Peyer's patch (tissue), 4 donors: ENCODE measurements around the gene TNS3. TPM values are rescaled to one million over a fixed set of nuclear protein-coding genes. Genes with fewer than 3 reads are reported as not detected.

Experiments used
- DNase-seq, 3 donors: peaks; one replicate each; pipeline ENCODE4 v3.0.0-alpha.2; 2017 to 2019
- H3K27ac ChIP-seq, 4 donors: fragments of 200-600 bp; sonication (generic); one replicate each; pipeline ENCODE4 v1.5.1; 2016 to 2019
- H3K27me3 ChIP-seq, 2 donors: fragments of 200-600 bp; sonication (generic); one replicate each; pipeline ENCODE4 v1.5.1; 2019
- H3K36me3 ChIP-seq, 3 donors: fragments of 200-600 bp; sonication (generic); one replicate each; pipeline ENCODE4 v1.5.1; 2016 to 2019
- H3K4me1 ChIP-seq, 4 donors: fragments of 200-600 bp; sonication (generic); one replicate each; pipeline ENCODE4 v1.5.1; 2016 to 2019
- H3K4me3 ChIP-seq, 4 donors: fragments of 200-600 bp; sonication (generic); 1 replicate in 3 of 4; 2 replicates in 1 of 4; pipeline ENCODE4 v1.5.1; 2016 to 2019; ENCODE audit warnings: mild to moderate bottlenecking in 1 of 4
- H3K9me3 ChIP-seq, 4 donors: fragments of 200-600 bp; sonication (generic); one replicate each; pipeline ENCODE4 v1.5.1; 2016 to 2019; ENCODE audit warnings: mild to moderate bottlenecking in 1 of 4
- POLR2A ChIP-seq, 2 donors: fragments of 450-650 bp; IDR thresholded peaks; one replicate each; pipeline ENCODE4 v1.5.1; 2017; ENCODE audit warnings: antibody characterized with exemption in 2 of 2, mild to moderate bottlenecking in 2 of 2, moderate library complexity in 2 of 2
- total RNA-seq, 4 donors: library from RNA; depleted of rRNA; stranded (reverse); fragments of >200 nt; gene quantifications; one replicate each; pipeline ENCODE4 v1.1.0, GENCODE V29; 2016
- TF ChIP-seq, protein P1 (sequence below), 6 experiments: fragments of 450-650 bp in 4 of 6; fragments of 200-600 bp in 2 of 6; sonication (generic) in 1 of 6; IDR thresholded peaks; one replicate each; pipeline ENCODE4 v1.5.1; 2017 to 2019; ENCODE audit warnings: antibody characterized with exemption in 6 of 6, mild to moderate bottlenecking in 3 of 6, moderate library complexity in 1 of 6

The TNS3 gene
- total RNA-seq, 4 donors from 2014 or later, result 79.5 to 157 (median 112) TPM

DNA sequence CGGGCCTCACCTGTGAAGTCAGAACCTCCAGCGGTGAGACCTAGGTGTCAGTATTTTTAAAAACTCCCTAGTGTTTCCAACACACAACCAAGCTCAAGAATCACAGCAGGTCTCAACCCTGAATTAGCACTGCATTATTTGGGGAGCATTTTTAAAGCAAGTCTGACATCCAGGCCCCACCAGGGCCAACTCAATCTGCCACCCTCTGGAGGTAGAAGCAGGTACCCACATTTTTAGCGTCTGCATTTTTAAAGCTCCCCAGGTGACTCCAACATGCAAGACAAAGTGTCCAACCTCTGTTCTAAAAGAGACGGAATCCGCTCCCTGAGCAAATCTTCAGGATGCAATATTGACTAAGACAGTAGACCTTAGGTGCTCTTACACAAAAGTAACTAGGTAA lies 225.7 kb downstream of the TNS3 start:
- TF ChIP-seq, protein P1, sequence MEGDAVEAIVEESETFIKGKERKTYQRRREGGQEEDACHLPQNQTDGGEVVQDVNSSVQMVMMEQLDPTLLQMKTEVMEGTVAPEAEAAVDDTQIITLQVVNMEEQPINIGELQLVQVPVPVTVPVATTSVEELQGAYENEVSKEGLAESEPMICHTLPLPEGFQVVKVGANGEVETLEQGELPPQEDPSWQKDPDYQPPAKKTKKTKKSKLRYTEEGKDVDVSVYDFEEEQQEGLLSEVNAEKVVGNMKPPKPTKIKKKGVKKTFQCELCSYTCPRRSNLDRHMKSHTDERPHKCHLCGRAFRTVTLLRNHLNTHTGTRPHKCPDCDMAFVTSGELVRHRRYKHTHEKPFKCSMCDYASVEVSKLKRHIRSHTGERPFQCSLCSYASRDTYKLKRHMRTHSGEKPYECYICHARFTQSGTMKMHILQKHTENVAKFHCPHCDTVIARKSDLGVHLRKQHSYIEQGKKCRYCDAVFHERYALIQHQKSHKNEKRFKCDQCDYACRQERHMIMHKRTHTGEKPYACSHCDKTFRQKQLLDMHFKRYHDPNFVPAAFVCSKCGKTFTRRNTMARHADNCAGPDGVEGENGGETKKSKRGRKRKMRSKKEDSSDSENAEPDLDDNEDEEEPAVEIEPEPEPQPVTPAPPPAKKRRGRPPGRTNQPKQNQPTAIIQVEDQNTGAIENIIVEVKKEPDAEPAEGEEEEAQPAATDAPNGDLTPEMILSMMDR (IDR thresholded peaks at IDR 0.05), result no peak
- TF ChIP-seq POLR2A (IDR thresholded peaks at IDR 0.05), result no peak
- H3K4me1 ChIP-seq, result peaks cover 0 to 39% (median 11%) of the 10 kb centered on the region in 4 donors
- no peaks in the 10 kb centered on the region for H3K27me3 ChIP-seq
- no peak overlapping the region for H3K4me3 ChIP-seq
- peak overlapping the region in 2 of 4 donors; percentile 76 to 93 for H3K27ac ChIP-seq
- no peaks in the 10 kb centered on the region for H3K9me3 ChIP-seq
- peak in 1 of 3 donors; percentile 10 for DNase-seq
- peaks cover 0 to 11% (median 0%) of the 10 kb centered on the region in 3 donors for H3K36me3 ChIP-seq

DNA sequence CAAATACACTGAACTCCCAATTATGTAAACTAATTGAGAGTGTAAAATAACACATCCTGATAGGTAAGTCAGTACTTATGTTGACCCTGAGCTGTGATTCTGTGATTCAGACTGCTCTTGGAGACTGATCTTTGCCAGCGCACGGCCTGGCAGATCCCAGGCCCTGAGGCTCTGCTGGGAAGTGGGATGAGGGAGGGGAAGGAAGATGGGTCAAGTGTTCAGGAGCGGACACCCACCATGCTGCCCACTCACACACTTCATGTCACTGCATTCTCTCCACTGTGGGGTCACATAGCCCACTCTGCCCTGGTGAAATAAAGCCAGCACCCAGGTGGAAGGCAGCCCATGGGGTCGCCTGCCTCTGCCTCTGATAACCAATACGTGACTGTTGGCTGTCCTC lies 226.2 kb downstream of the TNS3 start:
- Histone ChIP-seq H3K4me3 (no peak overlapping the region), H3K4me1 (peaks cover 0 to 39% (median 11%) of the 10 kb centered on the region in 4 donors), H3K36me3 (peaks cover 0 to 11% (median 0%) of the 10 kb centered on the region in 3 donors), H3K9me3 (no peaks in the 10 kb centered on the region), H3K27me3 (no peaks in the 10 kb centered on the region), H3K27ac (peak overlapping the region in 3 of 4 donors; percentile 76 to 93 (median 77))
- DNase-seq, result peak in 2 of 3 donors; percentile 45 to 53
- TF ChIP-seq, protein P1 (IDR thresholded peaks at IDR 0.05), result no peak
- TF ChIP-seq POLR2A (IDR thresholded peaks at IDR 0.05), result no peak

DNA sequence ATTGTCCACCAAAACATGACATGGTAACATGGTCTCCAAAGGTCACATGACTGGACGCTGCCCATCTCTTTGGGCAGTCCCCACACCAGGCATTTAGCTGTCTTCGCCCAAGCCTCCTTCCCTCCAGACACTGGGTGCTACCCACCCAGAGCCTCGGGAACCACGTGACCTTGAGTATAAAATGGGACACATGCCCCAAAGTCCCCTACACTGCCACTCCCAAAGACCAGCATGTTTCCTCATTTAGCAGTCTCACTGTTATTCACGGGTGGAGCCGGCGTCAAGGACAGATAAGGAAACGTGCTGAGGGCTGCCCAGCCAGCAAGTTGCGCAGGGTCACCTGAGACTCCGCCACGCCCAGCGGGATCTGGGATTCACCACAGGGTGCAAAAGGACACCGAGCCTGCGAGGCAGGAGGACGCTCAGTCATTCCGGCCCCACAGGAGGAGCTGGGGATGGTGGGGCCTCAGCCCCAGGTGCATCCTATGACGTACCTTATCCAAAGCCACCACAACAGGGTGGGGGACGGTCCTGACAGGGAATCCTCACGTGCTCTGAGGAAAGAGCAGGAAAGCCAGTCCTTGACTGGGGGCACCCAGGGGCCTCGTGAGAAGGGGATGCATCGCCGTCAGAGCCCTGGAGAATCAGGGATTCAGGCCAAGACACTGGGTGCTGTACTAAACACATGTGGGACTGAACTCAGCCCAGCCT lies 226.9 kb downstream of the TNS3 start:
- TF ChIP-seq, protein P1 (IDR thresholded peaks at IDR 0.05), result peak in 1 of 6 experiments; percentile 4
- TF ChIP-seq POLR2A (IDR thresholded peaks at IDR 0.05), result peak; percentile 54 to 77
- Histone ChIP-seq H3K9me3 (no peaks in the 10 kb centered on the region), H3K27ac (peak overlapping the region in 3 of 4 donors; percentile 76 to 93 (median 77)), H3K27me3 (no peaks in the 10 kb centered on the region), H3K36me3 (peaks cover 0 to 11% (median 0%) of the 10 kb centered on the region in 3 donors), H3K4me1 (peaks cover 0 to 39% (median 11%) of the 10 kb centered on the region in 4 donors), H3K4me3 (no peak overlapping the region)
- peak in 2 of 3 donors; percentile 94 to 96 for DNase-seq

DNA sequence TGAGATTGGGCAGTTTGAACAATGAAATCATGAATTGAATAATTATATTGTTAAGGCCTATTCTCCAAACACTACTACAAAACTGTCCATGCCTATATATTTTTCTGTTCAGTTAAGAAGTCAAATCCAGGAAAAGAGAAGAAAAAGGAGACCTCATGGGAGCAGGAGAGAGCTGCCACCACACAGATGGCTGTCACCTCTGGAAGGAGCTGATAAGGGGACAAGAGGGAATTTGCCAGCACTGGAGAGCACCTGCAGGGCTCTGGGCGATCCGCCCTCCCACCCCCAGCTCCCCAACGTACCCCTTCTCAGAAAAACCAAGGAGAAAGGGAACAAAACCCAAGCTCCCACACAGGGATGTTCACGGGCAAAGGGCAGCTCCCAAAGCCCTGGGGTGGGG lies 227.8 kb downstream of the TNS3 start:
- TF ChIP-seq, protein P1 (IDR thresholded peaks at IDR 0.05), result no peak
- TF ChIP-seq POLR2A (IDR thresholded peaks at IDR 0.05), result no peak
- H3K4me1 ChIP-seq, result peaks cover 0 to 39% (median 11%) of the 10 kb centered on the region in 4 donors
- H3K4me3 ChIP-seq, result no peak overlapping the region
- peak in 1 of 3 donors; percentile 18 for DNase-seq
- H3K9me3 ChIP-seq, result no peaks in the 10 kb centered on the region
- H3K27me3 ChIP-seq, result no peaks in the 10 kb centered on the region
- peaks cover 0 to 11% (median 0%) of the 10 kb centered on the region in 3 donors for H3K36me3 ChIP-seq
- H3K27ac ChIP-seq, result peak overlapping the region in 3 of 4 donors; percentile 53 to 83 (median 77)

DNA sequence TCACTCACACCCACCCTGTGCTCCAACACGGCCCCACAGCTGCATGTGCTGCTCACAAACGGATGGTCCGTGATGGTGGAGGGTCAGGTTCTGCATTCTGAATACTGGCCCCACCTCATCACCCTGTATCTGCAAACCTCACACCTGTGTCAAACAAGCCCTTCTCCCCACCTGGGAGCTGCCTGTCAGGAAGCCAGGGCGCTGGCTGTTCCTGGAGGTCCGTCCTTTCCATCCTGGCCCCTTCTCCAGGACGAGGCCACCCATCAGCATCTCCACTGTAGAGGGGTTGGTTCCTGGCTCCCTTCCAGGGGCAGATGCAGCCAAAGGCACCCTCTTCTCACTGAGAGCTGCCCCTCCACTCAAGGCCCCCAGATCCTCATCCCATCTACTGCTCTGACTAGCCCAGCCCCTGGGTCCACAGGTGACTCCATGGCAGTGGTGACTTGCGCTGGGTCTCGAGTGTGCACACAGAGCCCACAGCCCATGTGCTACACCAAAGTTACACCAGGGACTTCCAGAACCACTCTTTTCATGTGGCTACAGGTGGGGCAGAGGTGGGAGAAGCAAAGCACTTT lies 229.4 kb downstream of the TNS3 start:
- H3K27me3 ChIP-seq, result no peaks in the 10 kb centered on the region
- peak overlapping the region in 1 of 4 donors; percentile 23 for H3K27ac ChIP-seq
- DNase-seq, result peak in 2 of 3 donors; percentile 35 to 39
- H3K36me3 ChIP-seq, result peaks cover 0 to 19% (median 0%) of the 10 kb centered on the region in 3 donors
- no peak overlapping the region for H3K4me3 ChIP-seq
- peaks cover 0 to 24% (median 9%) of the 10 kb centered on the region in 4 donors for H3K4me1 ChIP-seq
- no peaks in the 10 kb centered on the region for H3K9me3 ChIP-seq
- TF ChIP-seq POLR2A (IDR thresholded peaks at IDR 0.05), result no peak
- TF ChIP-seq, protein P1 (IDR thresholded peaks at IDR 0.05), result no peak
